Mesenchymal stem cell (in vitro differentiated cells and primary cell): ENCODE results near the gene GAS6.
"Not testable (repeated sequence)": the region's sequence is repeated elsewhere in the genome, so short reads cannot be mapped to it uniquely, and the experiment has no call there.

Experiments
- DNase-seq: peaks from one replicate; pipeline ENCODE4 v3.0.0-alpha.2; 2013
- H2AFZ ChIP-seq: one replicate; pipeline ENCODE4 v1.6.1; 2013; ENCODE audit warnings: low read depth, mild to moderate bottlenecking, control low read depth, inconsistent platforms, low read length, moderate library complexity
- H2AK5ac ChIP-seq: 2 replicates; pipeline ENCODE4 v1.6.1; 2013; ENCODE audit warnings: low read length, moderate library complexity, mild to moderate bottlenecking, inconsistent platforms; ENCODE audit not compliant: severe bottlenecking
- H2BK120ac ChIP-seq: one replicate; pipeline ENCODE4 v1.6.1; 2013; ENCODE audit warnings: low read depth, mild to moderate bottlenecking, inconsistent platforms, low read length, moderate library complexity
- H2BK12ac ChIP-seq, 2 experiments: one replicate each; pipeline ENCODE4 v1.6.1; 2013; ENCODE audit warnings: inconsistent platforms in 2 of 2, low read length in 2 of 2, mild to moderate bottlenecking in 2 of 2, moderate library complexity in 2 of 2, control low read depth in 1 of 2
- H2BK15ac ChIP-seq: one replicate; pipeline ENCODE4 v1.6.1; 2013; ENCODE audit warnings: mild to moderate bottlenecking, low read depth, inconsistent platforms; ENCODE audit not compliant: poor library complexity, severe bottlenecking
- H2BK5ac ChIP-seq: 2 replicates; pipeline ENCODE4 v1.6.1; 2013; ENCODE audit warnings: low read depth, mild to moderate bottlenecking, low read length, control low read depth, inconsistent platforms; ENCODE audit not compliant: poor library complexity, severe bottlenecking
- H3K14ac ChIP-seq, 2 experiments: one replicate each; pipeline ENCODE4 v1.6.1; 2013; ENCODE audit warnings: inconsistent platforms in 2 of 2, low read length in 2 of 2, control low read depth in 1 of 2, mild to moderate bottlenecking in 1 of 2, moderate library complexity in 1 of 2
- H3K18ac ChIP-seq, 2 experiments: one replicate each; pipeline ENCODE4 v1.6.1; 2013; ENCODE audit warnings: inconsistent platforms in 2 of 2, low read length in 2 of 2, control low read depth in 1 of 2, low read depth in 1 of 2, mild to moderate bottlenecking in 1 of 2
- H3K23ac ChIP-seq, 2 experiments: one replicate each; pipeline ENCODE4 v1.6.1; 2013; ENCODE audit warnings: inconsistent platforms in 2 of 2, low read length in 2 of 2, mild to moderate bottlenecking in 2 of 2, moderate library complexity in 2 of 2, control low read depth in 1 of 2
- H3K27ac ChIP-seq: 2 replicates; pipeline ENCODE4 v1.5.1; 2013; ENCODE audit warnings: mild to moderate bottlenecking, moderate library complexity, low read length, control low read depth, inconsistent platforms; ENCODE audit not compliant: poor library complexity, severe bottlenecking
- H3K27me3 ChIP-seq, 2 experiments: 2 replicates each; pipeline versions ENCODE4 v1.6.1 to v1.7.0; 2013; ENCODE audit warnings: low read length in 2 of 2, mild to moderate bottlenecking in 2 of 2, moderate library complexity in 2 of 2, control low read depth in 1 of 2, inconsistent platforms in 1 of 2; ENCODE audit not compliant: control insufficient read depth in 1 of 2, insufficient read depth in 1 of 2
- H3K36me3 ChIP-seq, 2 experiments: 2 replicates each; pipeline versions ENCODE4 v1.6.1 to v1.7.0; 2013; ENCODE audit warnings: low read length in 2 of 2, control low read depth in 1 of 2, inconsistent platforms in 1 of 2, low read depth in 1 of 2, mild to moderate bottlenecking in 1 of 2; ENCODE audit not compliant: insufficient read depth in 2 of 2, control insufficient read depth in 1 of 2
- H3K4ac ChIP-seq, 2 experiments: one replicate each; pipeline ENCODE4 v1.6.1; 2013; ENCODE audit warnings: inconsistent platforms in 2 of 2, low read length in 2 of 2, mild to moderate bottlenecking in 2 of 2, moderate library complexity in 2 of 2, control low read depth in 1 of 2, low read depth in 1 of 2
- H3K4me1 ChIP-seq: 2 replicates; pipeline ENCODE4 v1.6.1; 2013; ENCODE audit warnings: low read depth, low read length, control low read depth; ENCODE audit not compliant: control insufficient read depth, insufficient read depth
- H3K4me2 ChIP-seq: 2 replicates; pipeline ENCODE4 v1.6.1; 2013; ENCODE audit warnings: low read length, mild to moderate bottlenecking, inconsistent platforms; ENCODE audit not compliant: poor library complexity, severe bottlenecking
- H3K4me3 ChIP-seq, 2 experiments: 2 replicates each; pipeline versions ENCODE4 v1.5.1 to v1.7.0; 2013; ENCODE audit warnings: low read length in 2 of 2, mild to moderate bottlenecking in 2 of 2, control low read depth in 1 of 2, low read depth in 1 of 2; ENCODE audit not compliant: insufficient read depth in 1 of 2
- H3K79me1 ChIP-seq: replicated peaks from 2 replicates; pipeline ENCODE4 v1.6.1; 2013; ENCODE audit warnings: mild to moderate bottlenecking, control low read depth, low read length, inconsistent platforms; ENCODE audit not compliant: poor library complexity, severe bottlenecking
- H3K9ac ChIP-seq: 2 replicates; pipeline ENCODE4 v1.7.0; 2013; ENCODE audit warnings: mild to moderate bottlenecking, low read length, moderate library complexity
- H3K9me3 ChIP-seq: 2 replicates; pipeline ENCODE4 v1.7.0; 2013; ENCODE audit warnings: mild to moderate bottlenecking, low read length; ENCODE audit not compliant: control insufficient read depth
- H4K8ac ChIP-seq: one replicate; pipeline ENCODE4 v1.6.1; 2013; ENCODE audit warnings: inconsistent platforms, mild to moderate bottlenecking, low read length, moderate library complexity
- H4K91ac ChIP-seq: one replicate; pipeline ENCODE4 v1.6.1; 2013; ENCODE audit warnings: mild to moderate bottlenecking, low read length, inconsistent platforms
- WGBS: methylation state at CpG from one replicate; pipeline ENCODE4 v1.1.7; 2013; ENCODE audit warnings: mixed read lengths; 5-methylcytosine and 5-hydroxymethylcytosine counted together

GAS6 gene

GRCh38 chr13:113828282-113828825 lies 35.5 kb downstream of the GAS6 start:
- H2BK15ac ChIP-seq: no peak overlapping the region
- no peak overlapping the region for H2BK12ac ChIP-seq
- H3K79me1 ChIP-seq: peaks cover 25% of the 10 kb centered on the region
- no peak overlapping the region for H3K4me3 ChIP-seq
- no peak overlapping the region for H3K14ac ChIP-seq
- H3K4me2 ChIP-seq: no peak overlapping the region
- H3K36me3 ChIP-seq: peaks cover 66 to 89% of the 10 kb centered on the region in 2 experiments
- H3K9me3 ChIP-seq: no peaks in the 10 kb centered on the region
- H4K91ac ChIP-seq: no peak overlapping the region
- H2BK5ac ChIP-seq: no peak overlapping the region
- H3K27ac ChIP-seq: no peak overlapping the region
- 98% methylated on average over 20 of the region's 20 CpGs for WGBS
- H2AFZ ChIP-seq: no peak overlapping the region
- no peak overlapping the region for H2AK5ac ChIP-seq
- H2BK120ac ChIP-seq: no peak overlapping the region
- peaks cover 9% of the 10 kb centered on the region for H3K4me1 ChIP-seq
- no peak overlapping the region for H4K8ac ChIP-seq
- H3K4ac ChIP-seq: no peak overlapping the region
- no peaks in the 10 kb centered on the region for H3K27me3 ChIP-seq
- H3K9ac ChIP-seq: no peak overlapping the region
- H3K18ac ChIP-seq: no peak overlapping the region
- no peak overlapping the region for H3K23ac ChIP-seq
- DNase-seq: no peak

- DNase-seq: no peak
- 89% methylated on average over 17 of the region's 19 CpGs for WGBS
- H2BK12ac ChIP-seq: no peak overlapping the region
Measured at GRCh38 chr13:113827021-113827420, 36.9 kb downstream of the GAS6 start.

GRCh38 chr13:113826446-113826845 lies 37.4 kb downstream of the GAS6 start:
- not testable (repeated sequence) for H3K9me3 ChIP-seq, H3K4ac ChIP-seq, H4K8ac ChIP-seq, H3K4me2 ChIP-seq, H3K4me3 ChIP-seq, H3K27me3 ChIP-seq, H2BK120ac ChIP-seq, H2BK15ac ChIP-seq, H3K9ac ChIP-seq, H3K23ac ChIP-seq, DNase-seq, H2BK5ac ChIP-seq, H2BK12ac ChIP-seq, H3K27ac ChIP-seq, H3K14ac ChIP-seq, H3K18ac ChIP-seq, H2AFZ ChIP-seq, H4K91ac ChIP-seq, H2AK5ac ChIP-seq
- Histone ChIP-seq H3K79me1 (peaks cover 30% of the 10 kb centered on the region), H3K36me3 (peaks cover 71 to 91% of the 10 kb centered on the region in 2 experiments), H3K4me1 (peaks cover 13% of the 10 kb centered on the region)
- whole genome bisulfite sequencing: 89% methylated on average over 35 of the region's 35 CpGs

More at GRCh38 chr13:113827021-113827420, 36.9 kb downstream of the GAS6 start:
- H3K4me1 ChIP-seq: peaks cover 8% of the 10 kb centered on the region
- no peak overlapping the region for H2BK5ac ChIP-seq
- no peak overlapping the region for H4K91ac ChIP-seq
- H2AFZ ChIP-seq: no peak overlapping the region
- H2BK120ac ChIP-seq: no peak overlapping the region
- H3K4me2 ChIP-seq: no peak overlapping the region
- no peak overlapping the region for H2BK15ac ChIP-seq
- no peak overlapping the region for H3K27ac ChIP-seq
- peaks cover 67 to 89% of the 10 kb centered on the region in 2 experiments for H3K36me3 ChIP-seq
- H3K23ac ChIP-seq: no peak overlapping the region
- H3K27me3 ChIP-seq: no peaks in the 10 kb centered on the region
- no peak overlapping the region for H3K9ac ChIP-seq
- H3K79me1 ChIP-seq: peaks cover 30% of the 10 kb centered on the region
- no peak overlapping the region for H3K14ac ChIP-seq
- no peak overlapping the region for H2AK5ac ChIP-seq
- H4K8ac ChIP-seq: no peak overlapping the region
- H3K4me3 ChIP-seq: no peak overlapping the region
- no peak overlapping the region for H3K18ac ChIP-seq
- no peaks in the 10 kb centered on the region for H3K9me3 ChIP-seq
- H3K4ac ChIP-seq: no peak overlapping the region

GRCh38 chr13:113825841-113826240 lies 38.0 kb downstream of the GAS6 start:
- no peaks in the 10 kb centered on the region for H3K27me3 ChIP-seq
- H2BK120ac ChIP-seq: no peak overlapping the region
- no peak overlapping the region for H3K4me2 ChIP-seq
- H3K4ac ChIP-seq: no peak overlapping the region
- WGBS: 93% methylated on average over 16 of the region's 16 CpGs
- H2BK5ac ChIP-seq: no peak overlapping the region
- H3K27ac ChIP-seq: no peak overlapping the region
- H2AK5ac ChIP-seq: no peak overlapping the region
- no peak overlapping the region for H2AFZ ChIP-seq
- H3K36me3 ChIP-seq: peaks cover 65 to 87% of the 10 kb centered on the region in 2 experiments
- DNase-seq: no peak
- H3K18ac ChIP-seq: no peak overlapping the region
- no peak overlapping the region for H4K8ac ChIP-seq
- H3K9me3 ChIP-seq: no peaks in the 10 kb centered on the region
- no peak overlapping the region for H3K14ac ChIP-seq
- no peak overlapping the region for H3K9ac ChIP-seq
- H4K91ac ChIP-seq: no peak overlapping the region
- no peak overlapping the region for H2BK12ac ChIP-seq
- peaks cover 25% of the 10 kb centered on the region for H3K79me1 ChIP-seq
- H3K23ac ChIP-seq: no peak overlapping the region
- H2BK15ac ChIP-seq: no peak overlapping the region
- H3K4me1 ChIP-seq: peaks cover 13% of the 10 kb centered on the region
- no peak overlapping the region for H3K4me3 ChIP-seq
